Breast epithelium (tissue), 4 donors: Measurements from ENCODE around the gene POLR1C. TPM values are rescaled to one million over a fixed set of nuclear protein-coding genes. Genes with fewer than 3 reads are reported as not detected.

Experiments
- DNase-seq, 2 donors: peaks; one replicate each; pipeline ENCODE4 v3.0.0-alpha.2; 2019; ENCODE audit warnings: low spot score in 2 of 2
- H3K27ac ChIP-seq, 2 donors: fragments of 200-600 bp; sonication (generic) in 1 of 2; one replicate each; pipeline ENCODE4 v1.5.1; 2016 to 2019; ENCODE audit warnings: mild to moderate bottlenecking in 1 of 2
- H3K27me3 ChIP-seq, 2 donors: fragments of 200-600 bp; sonication (generic) in 1 of 2; one replicate each; pipeline versions ENCODE4 v1.5.1 to v1.6.0; 2017 to 2019; ENCODE audit warnings: control low read depth in 1 of 2, mild to moderate bottlenecking in 1 of 2
- H3K36me3 ChIP-seq: fragments of 200-600 bp; one replicate; pipeline ENCODE4 v1.5.1; 2019
- H3K4me1 ChIP-seq, 2 donors: fragments of 200-600 bp; sonication (generic); one replicate each; pipeline ENCODE4 v1.5.1; 2016 to 2019; ENCODE audit warnings: control low read depth in 1 of 2
- H3K4me3 ChIP-seq, 3 donors: fragments of 200-600 bp; sonication (generic); 1 replicate in 2 of 3; 2 replicates in 1 of 3; pipeline ENCODE4 v1.5.1; 2016 to 2019; ENCODE audit warnings: mild to moderate bottlenecking in 3 of 3, moderate library complexity in 2 of 3
- H3K9me3 ChIP-seq, 2 donors: fragments of 200-600 bp; sonication (generic) in 1 of 2; one replicate each; pipeline ENCODE4 v1.5.1; 2016 to 2019; ENCODE audit warnings: control low read depth in 1 of 2
- CTCF ChIP-seq, 3 donors: fragments of 450-650 bp; IDR thresholded peaks; one replicate each; pipeline ENCODE4 v1.5.1; 2016 to 2017; ENCODE audit warnings: antibody characterized with exemption in 3 of 3, mild to moderate bottlenecking in 3 of 3, moderate library complexity in 3 of 3
- POLR2A ChIP-seq: fragments of 450-650 bp; IDR thresholded peaks from one replicate; pipeline ENCODE4 v1.6.1; 2016; ENCODE audit warnings: antibody characterized with exemption, mild to moderate bottlenecking, moderate library complexity
- POLR2AphosphoS5 ChIP-seq, 3 donors: sonication (generic); formaldehyde crosslinking; IDR thresholded peaks; one replicate each; pipeline ENCODE4 v1.6.1; 2017; ENCODE audit warnings: antibody characterized with exemption in 3 of 3
- intact Hi-C: fragments of 100-400 bp; cut with DNase I; formaldehyde crosslinking; loops from one replicate; pipeline ENCODE4 v1.15.1; 2023; ENCODE audit warnings: low total_unique reads
- total RNA-seq, 3 donors: library from RNA; depleted of rRNA; stranded (reverse); fragments of >200 nt; gene quantifications; one replicate each; pipeline ENCODE4 v1.1.0, GENCODE V29; 2016

The POLR1C gene
- total RNA-seq, 3 donors from 2014 or later: 18.9 to 38.8 (median 38.7) TPM

- Histone ChIP-seq H3K9me3 (no peaks in the 10 kb centered on the region), H3K4me3 (peak overlapping the region; percentile 91 to 98 (median 95)), H3K27me3 (no peaks in the 10 kb centered on the region), H3K4me1 (peaks cover 14 to 15% of the 10 kb centered on the region in 2 donors), H3K36me3 (peaks cover 9% of the 10 kb centered on the region), H3K27ac (peak overlapping the region; percentile 89 to 94)
- TF ChIP-seq POLR2AphosphoS5 (IDR thresholded peaks at IDR 0.05) (no peak), CTCF (IDR thresholded peaks at IDR 0.05) (no peak), POLR2A (no peak)
- no peak for DNase-seq
- intact Hi-C loops: no loop called here
Observed at GRCh38 chr6:43517505-43518357, 842 bp downstream of the POLR1C start.

GRCh38 chr6:43520097-43520496 lies 3.2 kb downstream of the POLR1C start:
- Histone ChIP-seq H3K4me1 (peaks cover 10 to 13% of the 10 kb centered on the region in 2 donors), H3K27ac (no peak overlapping the region), H3K36me3 (peaks cover 13% of the 10 kb centered on the region), H3K27me3 (no peaks in the 10 kb centered on the region), H3K9me3 (no peaks in the 10 kb centered on the region), H3K4me3 (no peak overlapping the region)
- DNase-seq: no peak
- intact Hi-C loops: no loop called here
- TF ChIP-seq CTCF (IDR thresholded peaks at IDR 0.05) (no peak), POLR2AphosphoS5 (IDR thresholded peaks at IDR 0.05) (no peak), POLR2A (no peak)

GRCh38 chr6:43521836-43522235 lies 4.9 kb downstream of the POLR1C start:
- intact Hi-C loops: no loop called here
- Histone ChIP-seq H3K4me3 (no peak overlapping the region), H3K27ac (peak overlapping the region; percentile 48 to 83), H3K36me3 (peaks cover 13% of the 10 kb centered on the region), H3K27me3 (no peaks in the 10 kb centered on the region), H3K4me1 (peaks cover 0 to 3% of the 10 kb centered on the region in 2 donors), H3K9me3 (no peaks in the 10 kb centered on the region)
- TF ChIP-seq POLR2AphosphoS5 (IDR thresholded peaks at IDR 0.05) (peak in 1 of 3 donors; percentile 32), CTCF (IDR thresholded peaks at IDR 0.05) (no peak), POLR2A (no peak)
- DNase-seq: peak in 1 of 2 donors; percentile 53

DNA sequence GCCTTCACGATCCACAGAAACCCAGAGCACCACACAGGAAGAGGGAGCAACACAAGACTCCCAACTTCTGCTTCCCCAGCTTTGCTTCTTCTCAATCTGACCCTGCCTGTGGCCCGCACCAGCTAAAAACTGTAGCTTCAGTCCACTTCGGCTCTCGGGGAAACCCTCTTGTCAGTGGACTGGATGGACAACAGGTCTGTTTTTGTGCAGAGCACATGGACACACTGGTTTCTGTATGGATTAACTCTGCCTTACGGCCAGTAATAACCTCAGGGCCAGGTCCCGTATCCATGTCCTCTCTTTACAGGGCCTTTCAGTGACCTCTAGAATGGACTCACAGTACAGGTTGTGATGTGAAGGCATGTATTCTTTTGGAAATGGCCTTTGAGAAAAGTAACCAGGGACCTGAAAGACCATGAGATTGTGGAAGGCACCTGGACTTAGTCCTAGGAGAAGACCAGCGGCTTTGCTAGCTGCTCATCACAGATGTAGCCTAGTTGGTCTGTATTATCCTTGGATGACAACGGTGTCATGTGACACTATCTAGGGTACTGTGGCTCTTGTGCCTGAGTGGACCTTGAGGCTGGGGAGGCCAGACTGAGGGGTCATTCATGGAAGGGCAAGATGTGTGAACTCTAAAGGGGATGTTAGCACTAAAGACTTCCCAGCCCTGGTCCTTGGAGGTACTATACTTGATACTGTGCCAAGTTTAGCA lies 5.8 kb downstream of the POLR1C start:
- H3K4me1 ChIP-seq: peaks cover 0 to 3% of the 10 kb centered on the region in 2 donors
- intact Hi-C loops: no loop called here
- H3K27ac ChIP-seq: peak overlapping the region; percentile 36 to 83
- H3K4me3 ChIP-seq: no peak overlapping the region
- H3K27me3 ChIP-seq: no peaks in the 10 kb centered on the region
- H3K9me3 ChIP-seq: no peaks in the 10 kb centered on the region
- H3K36me3 ChIP-seq: peaks cover 13% of the 10 kb centered on the region
- no peak for TF ChIP-seq POLR2A
- no peak for TF ChIP-seq CTCF (IDR thresholded peaks at IDR 0.05)
- TF ChIP-seq POLR2AphosphoS5 (IDR thresholded peaks at IDR 0.05): no peak
- DNase-seq: no peak

DNA sequence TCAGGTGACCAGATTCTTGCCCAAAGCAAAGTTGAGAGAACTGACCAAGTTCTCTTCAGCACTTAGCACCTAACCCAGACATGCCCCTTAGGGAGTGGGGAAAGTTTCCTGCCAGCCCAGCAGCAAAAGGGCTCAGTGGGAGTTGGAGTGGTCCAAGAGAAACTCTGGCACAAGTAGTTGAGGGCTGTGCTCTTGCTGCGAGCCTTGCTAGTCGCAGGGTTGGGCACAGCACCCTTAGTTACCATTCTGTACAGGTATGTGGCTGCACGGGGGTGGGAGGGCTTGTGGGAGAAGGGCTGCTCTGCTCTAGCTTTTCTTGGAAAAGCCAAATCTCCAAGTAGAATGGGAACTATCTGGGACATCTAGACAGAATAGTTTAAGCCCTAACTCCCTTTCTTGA lies 6.4 kb downstream of the POLR1C start:
- DNase-seq: no peak
- Histone ChIP-seq H3K9me3 (no peaks in the 10 kb centered on the region), H3K27me3 (no peaks in the 10 kb centered on the region), H3K4me1 (peaks cover 0 to under 1% of the 10 kb centered on the region in 2 donors), H3K4me3 (no peak overlapping the region), H3K36me3 (peaks cover 13% of the 10 kb centered on the region), H3K27ac (peak overlapping the region; percentile 36 to 83)
- intact Hi-C loops: no loop called here
- TF ChIP-seq POLR2A: no peak
- no peak for TF ChIP-seq POLR2AphosphoS5 (IDR thresholded peaks at IDR 0.05)
- no peak for TF ChIP-seq CTCF (IDR thresholded peaks at IDR 0.05)
